Measurements from ENCODE around the gene CLEC4G. TPM values are rescaled to one million over a fixed set of nuclear protein-coding genes. Genes with fewer than 3 reads are reported as not detected.

Gene CLEC4G, protein sequence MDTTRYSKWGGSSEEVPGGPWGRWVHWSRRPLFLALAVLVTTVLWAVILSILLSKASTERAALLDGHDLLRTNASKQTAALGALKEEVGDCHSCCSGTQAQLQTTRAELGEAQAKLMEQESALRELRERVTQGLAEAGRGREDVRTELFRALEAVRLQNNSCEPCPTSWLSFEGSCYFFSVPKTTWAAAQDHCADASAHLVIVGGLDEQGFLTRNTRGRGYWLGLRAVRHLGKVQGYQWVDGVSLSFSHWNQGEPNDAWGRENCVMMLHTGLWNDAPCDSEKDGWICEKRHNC
- total RNA-seq, result not detected in 2 replicates

DNA sequence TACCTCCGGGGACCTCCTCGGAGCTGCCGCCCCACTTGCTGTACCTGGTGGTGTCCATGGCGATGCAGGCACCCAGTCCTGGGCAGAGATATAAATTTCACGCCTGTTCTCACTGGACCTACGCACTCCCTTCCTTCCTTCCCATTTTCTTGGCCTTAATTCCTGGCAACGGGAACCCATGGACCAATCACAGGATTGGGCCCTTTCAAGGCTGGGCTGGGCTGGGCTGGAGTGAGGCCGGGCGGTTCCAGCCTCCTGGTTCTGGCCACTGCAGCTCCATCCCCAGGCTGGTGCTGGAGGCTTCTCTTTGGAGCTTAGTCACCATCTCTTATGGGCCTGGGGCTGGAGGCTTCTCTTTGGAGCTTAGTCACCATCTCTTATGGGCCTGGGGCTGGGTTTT lies at the start of gene CLEC4G:
CLEC4G (minus strand) TSS at position 66 of the 400 bp plus-strand sequence; CDS start at position 58, 8 bp downstream.

DNA sequence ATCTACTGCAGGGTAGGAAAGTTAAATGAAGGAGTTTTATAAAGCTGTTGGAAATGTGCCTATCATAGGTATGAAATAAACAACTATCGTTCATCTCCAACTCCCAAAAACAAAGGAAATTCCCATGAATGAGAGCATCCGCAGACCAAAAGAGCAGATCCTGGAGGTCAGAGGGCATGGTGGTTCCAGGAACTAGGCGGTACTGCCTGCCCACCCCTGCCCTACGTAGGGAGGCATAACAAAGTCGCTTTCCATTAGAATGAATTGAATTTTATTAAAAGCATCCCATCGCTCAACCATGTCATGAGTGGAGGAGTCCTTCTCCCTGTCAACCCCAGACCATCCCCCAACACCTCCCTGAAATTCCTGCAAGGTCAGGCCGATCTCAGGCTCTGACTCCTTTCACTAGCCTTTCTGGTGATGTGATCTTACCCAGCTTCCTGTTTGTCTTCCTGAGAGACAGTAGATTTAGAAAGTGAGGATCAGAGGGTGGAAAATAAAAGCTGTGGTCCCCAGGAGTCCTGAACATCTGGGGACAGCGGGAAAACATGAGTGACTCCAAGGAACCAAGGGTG lies 30.9 kb upstream of the CLEC4G start, which contains the start of gene CLEC4M:
CLEC4M (plus strand) TSS at position 525 of the 575 bp plus-strand sequence; CDS start at position 549, 24 bp downstream.

DNA sequence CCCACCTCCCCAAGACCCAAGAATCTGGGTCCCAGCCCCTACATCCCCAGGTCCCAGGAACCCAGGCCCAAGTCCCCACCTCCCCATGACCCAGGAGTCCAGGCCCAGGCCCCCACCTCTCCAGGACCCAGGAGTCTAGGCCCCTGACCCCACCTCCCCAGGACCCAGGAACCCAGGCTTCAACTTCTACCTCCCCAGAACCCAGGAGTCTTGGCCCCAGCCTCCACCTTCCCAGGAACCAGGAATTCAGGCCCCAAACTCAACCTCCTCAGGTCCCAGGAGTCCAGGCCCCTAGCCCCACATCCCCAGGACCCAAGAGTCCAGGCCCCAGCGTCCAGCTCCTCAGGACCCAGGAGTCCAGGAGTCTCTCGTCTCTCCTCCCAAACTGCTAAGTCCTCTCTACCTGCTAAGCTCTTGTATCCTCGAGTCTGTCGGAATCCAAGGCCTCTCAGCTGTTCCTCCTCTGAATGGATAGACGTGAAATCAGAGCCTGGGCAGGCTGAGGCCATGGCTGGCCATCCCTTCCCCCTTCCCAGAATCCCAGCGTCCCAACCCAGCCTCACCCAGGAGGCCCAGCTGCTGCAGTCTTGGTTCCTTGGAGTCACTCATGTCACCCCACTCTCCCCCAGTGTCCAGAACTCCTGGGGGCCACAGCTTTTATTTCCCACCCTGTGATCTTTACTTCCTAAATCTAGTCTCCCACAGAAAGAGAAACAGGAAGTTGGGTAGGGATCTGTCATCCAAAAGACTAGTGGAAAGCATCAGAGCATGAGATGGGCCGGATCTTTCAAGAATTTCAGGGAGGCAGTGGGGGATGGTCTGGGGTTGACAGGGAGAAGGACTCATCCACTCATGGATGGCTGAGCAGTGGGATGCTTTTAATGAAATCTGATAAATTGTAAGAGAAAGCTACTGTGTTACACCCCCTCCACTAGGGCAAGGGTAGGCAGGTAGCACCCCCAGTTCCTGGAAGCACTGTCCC lies 15.3 kb upstream of the CLEC4G start, which contains the start of gene CD209:
CD209 (minus strand) TSS at position 632 of the 982 bp plus-strand sequence; CDS start at position 609, 23 bp downstream.

DNA sequence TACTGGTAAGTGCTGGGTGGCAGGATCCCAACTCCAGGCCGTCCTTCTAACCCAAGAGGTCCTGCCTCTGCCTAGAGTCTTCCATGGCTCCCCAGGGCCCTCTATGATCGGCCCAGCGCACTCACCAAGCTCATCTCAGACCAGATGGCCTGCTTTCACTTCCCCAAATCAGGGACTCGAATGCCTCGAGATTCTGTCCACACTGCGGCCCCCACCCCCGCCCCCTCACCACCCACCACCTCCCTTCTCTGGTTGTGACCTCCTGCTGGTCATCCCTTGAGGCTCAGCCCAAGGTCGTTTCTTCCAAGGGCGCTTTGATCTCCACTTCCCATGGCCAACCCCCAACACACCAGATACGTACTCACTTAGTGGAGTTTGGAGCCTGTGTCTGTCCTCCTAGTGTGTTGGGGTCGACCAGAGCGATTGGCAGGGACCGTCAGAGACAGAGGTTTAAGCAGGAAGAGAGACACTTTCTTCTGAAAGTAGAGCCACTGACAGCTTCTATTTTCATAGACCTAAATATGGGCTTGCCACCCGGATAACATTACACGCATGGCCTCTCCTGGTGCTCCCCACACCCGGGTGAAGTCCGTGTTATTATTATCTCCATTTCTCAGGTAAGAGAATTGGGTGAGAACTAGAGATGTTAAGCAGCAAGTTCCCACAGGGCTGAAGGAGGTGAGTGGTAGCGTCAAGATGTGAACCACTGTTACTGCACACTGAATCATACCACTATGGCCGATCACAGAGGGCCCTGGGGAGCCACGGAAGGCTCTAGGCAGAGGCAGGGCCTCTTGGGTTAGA lies 30.1 kb downstream of the CLEC4G start, which contains the start of gene FCER2:
FCER2 (minus strand) TSS at position 478 of the 804 bp plus-strand sequence. CDS start 2,371 bp downstream, outside the sequence.

DNA sequence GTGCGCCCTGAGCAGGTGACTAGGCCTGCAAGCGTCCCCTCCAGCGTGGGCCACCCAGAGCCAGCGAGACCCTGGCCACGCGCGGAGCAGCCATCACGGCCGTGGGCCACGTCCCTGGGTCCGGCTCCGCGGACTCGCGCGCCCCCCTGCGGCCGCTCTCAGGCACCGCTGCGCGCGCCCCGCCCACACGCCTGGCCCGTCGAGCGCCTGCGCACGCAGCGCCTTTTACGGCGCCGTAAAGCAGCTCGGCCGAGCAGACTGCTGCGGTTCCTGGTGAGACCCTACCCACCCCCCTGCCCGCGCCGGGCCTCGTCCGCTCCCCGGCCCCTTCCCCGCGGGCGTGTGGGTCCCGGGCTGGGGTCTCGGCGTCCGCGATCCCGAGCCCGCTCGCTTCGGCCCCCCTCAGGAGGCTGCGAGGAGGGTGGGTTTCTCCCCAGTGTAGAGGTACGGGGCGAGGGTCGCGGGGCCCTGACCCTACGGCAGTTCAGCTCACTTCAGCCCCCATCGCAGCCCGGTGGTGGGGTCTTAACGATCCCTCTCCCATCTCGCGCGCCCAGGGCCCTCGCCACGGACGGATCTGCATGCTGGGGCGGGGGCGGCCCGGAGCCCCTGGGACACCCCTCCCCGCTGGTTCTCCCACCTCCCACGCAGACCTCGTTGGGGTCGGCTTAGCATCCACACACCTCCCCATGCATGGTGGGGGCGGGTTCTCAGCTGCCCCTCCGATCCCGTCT lies 51.1 kb downstream of the CLEC4G start, which contains the start of gene TRAPPC5:
TRAPPC5 (plus strand) TSS at position 228 of the 734 bp plus-strand sequence. CDS start 1,421 bp downstream, outside the sequence.

Other genes starting within 250 kb of the CLEC4G start
- 1.8 and 2.0 TPM in 2 replicates for gene PEX11G, start 243.1 kb downstream of the CLEC4G start, total RNA-seq
- 22.7 and 31.2 TPM in 2 replicates for gene ZNF358, start 216.0 kb downstream of the CLEC4G start, total RNA-seq
- gene MCOLN1, start 209.5 kb downstream of the CLEC4G start, total RNA-seq, result 6.5 and 8.8 TPM in 2 replicates
- 96.8 and 167 TPM in 2 replicates for gene PNPLA6, start 196.4 kb downstream of the CLEC4G start, total RNA-seq
- not detected in 2 replicates for gene CAMSAP3, start 136.2 kb downstream of the CLEC4G start, total RNA-seq
- gene XAB2, start 102.6 kb downstream of the CLEC4G start, total RNA-seq, result 36.1 and 40.1 TPM in 2 replicates
- gene PET100, start 102.3 kb downstream of the CLEC4G start, total RNA-seq, result 4.7 and 9.1 TPM in 2 replicates
- not detected in 2 replicates for gene PCP2, start 98.4 kb downstream of the CLEC4G start, total RNA-seq
- 5.4 and 14.9 TPM in 2 replicates for gene STXBP2, start 95.0 kb downstream of the CLEC4G start, total RNA-seq
- not detected in 2 replicates for gene RETN, start 63.1 kb downstream of the CLEC4G start, total RNA-seq
- not detected in 2 replicates for gene MCEMP1, start 55.0 kb downstream of the CLEC4G start, total RNA-seq
- gene TRAPPC5, start 51.3 kb downstream of the CLEC4G start, total RNA-seq, result 64.4 and 67.2 TPM in 2 replicates
- not detected in 2 replicates for gene FCER2, start 30.0 kb downstream of the CLEC4G start, total RNA-seq
- gene CD209, start 15.4 kb upstream of the CLEC4G start, total RNA-seq, result not detected in 2 replicates
- gene CLEC4M, start 31.1 kb upstream of the CLEC4G start, total RNA-seq, result not detected in 2 replicates
- 22.3 and 22.4 TPM in 2 replicates for gene EVI5L, start 98.1 kb upstream of the CLEC4G start, total RNA-seq
- gene PRR36, start 142.3 kb upstream of the CLEC4G start, total RNA-seq, result 0.10 TPM in 1 of 2 replicates, not detected in the other
- 3.1 and 3.8 TPM in 2 replicates for gene LRRC8E, start 156.4 kb upstream of the CLEC4G start, total RNA-seq
- 17.1 and 17.7 TPM in 2 replicates for gene MAP2K7, start 171.8 kb upstream of the CLEC4G start, total RNA-seq
- gene TGFBR3L, start 182.7 kb upstream of the CLEC4G start, total RNA-seq, result 1.6 and 5.6 TPM in 2 replicates
- gene SNAPC2, start 188.2 kb upstream of the CLEC4G start, total RNA-seq, result 14.9 and 19.0 TPM in 2 replicates
- 2.5 and 7.4 TPM in 2 replicates for gene CTXN1, start 194.0 kb upstream of the CLEC4G start, total RNA-seq
- gene TIMM44, start 211.6 kb upstream of the CLEC4G start, total RNA-seq, result 24.8 and 36.8 TPM in 2 replicates

All from smooth muscle cell of the pulmonary artery (primary cell).